Tibial artery (tissue), 4 donors: ENCODE data around the gene SUPT20H.

ENCODE experiments used
- DNase-seq, 2 donors: peaks; one replicate each; pipeline ENCODE4 v3.0.0-alpha.2; 2019
- H3K27ac ChIP-seq, 2 donors: fragments of 200-600 bp; sonication (generic) in 1 of 2; 1 replicate in 1 of 2; 2 replicates in 1 of 2; pipeline ENCODE4 v1.5.1; 2018 to 2019; ENCODE audit warnings: mild to moderate bottlenecking in 1 of 2
- H3K27me3 ChIP-seq, 2 donors: fragments of 200-600 bp; sonication (generic) in 1 of 2; one replicate each; pipeline versions ENCODE4 v1.5.1 to v1.6.0; 2016 to 2019
- H3K36me3 ChIP-seq, 3 donors: fragments of 200-600 bp; sonication (generic) in 2 of 3; one replicate each; pipeline ENCODE4 v1.5.1; 2016 to 2019; ENCODE audit warnings: mild to moderate bottlenecking in 2 of 3
- H3K4me1 ChIP-seq, 4 donors: fragments of 200-600 bp; sonication (generic) in 2 of 4; 1 replicate in 3 of 4; 2 replicates in 1 of 4; pipeline ENCODE4 v1.5.1; 2016 to 2019
- H3K4me3 ChIP-seq, 2 donors: fragments of 200-600 bp; sonication (generic) in 1 of 2; 1 replicate in 1 of 2; 2 replicates in 1 of 2; pipeline ENCODE4 v1.5.1; 2018 to 2019; ENCODE audit warnings: mild to moderate bottlenecking in 2 of 2
- H3K9me3 ChIP-seq, 3 donors: fragments of 200-600 bp; sonication (generic) in 1 of 3; one replicate each; pipeline ENCODE4 v1.5.1; 2016 to 2019
- CTCF ChIP-seq, 2 experiments: fragments of 200-600 bp in 1 of 2; fragments of 450-650 bp in 1 of 2; IDR thresholded peaks; one replicate each; pipeline ENCODE4 v1.5.1; 2017 to 2019; ENCODE audit warnings: antibody characterized with exemption in 2 of 2, mild to moderate bottlenecking in 1 of 2, moderate library complexity in 1 of 2
- intact Hi-C: fragments of 100-400 bp; cut with DNase I; formaldehyde crosslinking; loops from one replicate; pipeline ENCODE4 v1.15.0; 2023; ENCODE audit warnings: low total_unique reads

The SUPT20H gene

GRCh38 chr13:36966404-36966803 lies 93.1 kb downstream of the SUPT20H start:
- Histone ChIP-seq H3K4me1 (no peaks in the 10 kb centered on the region), H3K4me3 (no peak overlapping the region), H3K9me3 (no peaks in the 10 kb centered on the region), H3K27me3 (no peaks in the 10 kb centered on the region), H3K36me3 (peaks cover 29 to 54% (median 49%) of the 10 kb centered on the region in 3 donors), H3K27ac (no peak overlapping the region)
- TF ChIP-seq CTCF (IDR thresholded peaks at IDR 0.05), result no peak
- no peak for DNase-seq
- intact Hi-C loops, result no loop called here

- no peaks in the 10 kb centered on the region for H3K27me3 ChIP-seq
- no peaks in the 10 kb centered on the region for H3K9me3 ChIP-seq
- DNase-seq, result no peak
- no peak overlapping the region for H3K27ac ChIP-seq
- intact Hi-C loops, result no loop called here
- H3K4me1 ChIP-seq, result no peaks in the 10 kb centered on the region
- H3K36me3 ChIP-seq, result peaks cover 27 to 48% (median 42%) of the 10 kb centered on the region in 3 donors
- no peak overlapping the region for H3K4me3 ChIP-seq
- TF ChIP-seq CTCF (IDR thresholded peaks at IDR 0.05), result no peak
Measured at GRCh38 chr13:36965767-36966166, 93.7 kb downstream of the SUPT20H start.

GRCh38 chr13:36959456-36960116 lies 99.9 kb downstream of the SUPT20H start:
- DNase-seq, result no peak
- Histone ChIP-seq H3K27me3 (no peaks in the 10 kb centered on the region), H3K4me1 (peaks cover 0 to 20% (median 1%) of the 10 kb centered on the region in 4 donors), H3K27ac (peak overlapping the region; percentile 42 to 43), H3K4me3 (no peak overlapping the region), H3K36me3 (peaks cover 11 to 16% (median 11%) of the 10 kb centered on the region in 3 donors), H3K9me3 (no peaks in the 10 kb centered on the region)
- no peak for TF ChIP-seq CTCF (IDR thresholded peaks at IDR 0.05)
- intact Hi-C loops, result no loop called here
